Skeletal muscle cell (primary cell): ENCODE results near the gene NTPCR.

ENCODE experiments used
- DNase-seq: peaks from one replicate; pipeline ENCODE4 v3.0.0-alpha.2; 2010; ENCODE audit warnings: low read depth
- H3K4me3 ChIP-seq: 2 replicates; pipeline ENCODE4 v1.5.1; 2011; ENCODE audit warnings: low read depth, mild to moderate bottlenecking, control low read depth, low read length, moderate library complexity

The NTPCR gene

DNA sequence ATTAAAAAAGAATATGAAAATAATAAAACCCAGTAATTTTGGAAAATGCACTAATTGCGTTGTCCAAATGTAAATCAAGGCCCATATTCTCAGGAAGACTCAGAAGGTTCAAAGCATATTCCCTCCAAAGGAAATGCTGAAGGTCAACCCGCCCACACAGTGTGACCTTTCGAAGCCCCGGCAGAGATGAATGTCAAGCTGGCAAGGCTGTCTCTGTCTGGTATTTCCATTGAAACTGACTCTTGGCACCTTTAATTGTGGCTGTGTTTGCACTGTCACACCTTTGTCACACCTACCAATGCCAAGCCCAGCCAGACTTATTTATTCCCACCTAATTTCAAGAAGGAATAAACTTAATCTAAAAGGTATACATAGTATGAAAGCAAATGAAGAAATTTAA is 82.5 kb downstream of the NTPCR start:
- no peak for DNase-seq
- H3K4me3 ChIP-seq: no peak overlapping the region

GRCh38 chr1:233033361-233033760 is 83.0 kb downstream of the NTPCR start:
- DNase-seq: peak; percentile 69
- H3K4me3 ChIP-seq: no peak overlapping the region
